Peyer's patch (tissue), 4 donors: ENCODE data around the gene PLPP3. TPM values are rescaled to one million over a fixed set of nuclear protein-coding genes. Genes with fewer than 3 reads are reported as not detected.

Experiments
- DNase-seq, 3 donors: peaks; one replicate each; pipeline ENCODE4 v3.0.0-alpha.2; 2017 to 2019
- H3K27ac ChIP-seq, 4 donors: fragments of 200-600 bp; sonication (generic); one replicate each; pipeline ENCODE4 v1.5.1; 2016 to 2019
- H3K27me3 ChIP-seq, 2 donors: fragments of 200-600 bp; sonication (generic); one replicate each; pipeline ENCODE4 v1.5.1; 2019
- H3K36me3 ChIP-seq, 3 donors: fragments of 200-600 bp; sonication (generic); one replicate each; pipeline ENCODE4 v1.5.1; 2016 to 2019
- H3K4me1 ChIP-seq, 4 donors: fragments of 200-600 bp; sonication (generic); one replicate each; pipeline ENCODE4 v1.5.1; 2016 to 2019
- H3K4me3 ChIP-seq, 4 donors: fragments of 200-600 bp; sonication (generic); 1 replicate in 3 of 4; 2 replicates in 1 of 4; pipeline ENCODE4 v1.5.1; 2016 to 2019; ENCODE audit warnings: mild to moderate bottlenecking in 1 of 4
- H3K9me3 ChIP-seq, 4 donors: fragments of 200-600 bp; sonication (generic); one replicate each; pipeline ENCODE4 v1.5.1; 2016 to 2019; ENCODE audit warnings: mild to moderate bottlenecking in 1 of 4
- CTCF ChIP-seq, 6 experiments: fragments of 450-650 bp in 4 of 6; fragments of 200-600 bp in 2 of 6; sonication (generic) in 1 of 6; IDR thresholded peaks; one replicate each; pipeline ENCODE4 v1.5.1; 2017 to 2019; ENCODE audit warnings: antibody characterized with exemption in 6 of 6, mild to moderate bottlenecking in 3 of 6, moderate library complexity in 1 of 6
- POLR2A ChIP-seq, 2 donors: fragments of 450-650 bp; IDR thresholded peaks; one replicate each; pipeline ENCODE4 v1.5.1; 2017; ENCODE audit warnings: antibody characterized with exemption in 2 of 2, mild to moderate bottlenecking in 2 of 2, moderate library complexity in 2 of 2
- total RNA-seq, 4 donors: library from RNA; depleted of rRNA; stranded (reverse); fragments of >200 nt; gene quantifications; one replicate each; pipeline ENCODE4 v1.1.0, GENCODE V29; 2016

Gene PLPP3
- total RNA-seq, 4 donors from 2014 or later, result 27.0 to 63.7 (median 37.6) TPM

- peak overlapping the region in 2 of 4 donors; percentile 3 to 68 for H3K27ac ChIP-seq
- TF ChIP-seq CTCF (IDR thresholded peaks at IDR 0.05), result no peak
- TF ChIP-seq POLR2A (IDR thresholded peaks at IDR 0.05), result no peak
- H3K4me1 ChIP-seq, result peaks cover 0 to 40% (median 0%) of the 10 kb centered on the region in 4 donors
These were observed 13.2 kb downstream of the PLPP3 start for GRCh38 chr1:56566061-56566744.

GRCh38 chr1:56564615-56565014 is 14.7 kb downstream of the PLPP3 start:
- Histone ChIP-seq H3K36me3 (no peaks in the 10 kb centered on the region), H3K4me1 (peaks cover 0 to 40% (median 0%) of the 10 kb centered on the region in 4 donors), H3K27ac (peak overlapping the region in 1 of 4 donors; percentile 8), H3K27me3 (no peaks in the 10 kb centered on the region), H3K9me3 (no peaks in the 10 kb centered on the region), H3K4me3 (no peak overlapping the region)
- no peak for DNase-seq
- TF ChIP-seq POLR2A (IDR thresholded peaks at IDR 0.05), result no peak
- no peak for TF ChIP-seq CTCF (IDR thresholded peaks at IDR 0.05)

More at GRCh38 chr1:56566061-56566744, 13.2 kb downstream of the PLPP3 start:
- no peaks in the 10 kb centered on the region for H3K9me3 ChIP-seq
- H3K36me3 ChIP-seq, result no peaks in the 10 kb centered on the region
- DNase-seq, result no peak
- H3K27me3 ChIP-seq, result no peaks in the 10 kb centered on the region
- no peak overlapping the region for H3K4me3 ChIP-seq

GRCh38 chr1:56563568-56563967 is 15.8 kb downstream of the PLPP3 start:
- Histone ChIP-seq H3K36me3 (no peaks in the 10 kb centered on the region), H3K27me3 (no peaks in the 10 kb centered on the region), H3K4me3 (no peak overlapping the region), H3K27ac (peak overlapping the region in 1 of 4 donors; percentile 36), H3K9me3 (no peaks in the 10 kb centered on the region), H3K4me1 (peaks cover 0 to 41% (median 0%) of the 10 kb centered on the region in 4 donors)
- TF ChIP-seq CTCF (IDR thresholded peaks at IDR 0.05) (no peak), POLR2A (IDR thresholded peaks at IDR 0.05) (no peak)
- no peak for DNase-seq

- H3K4me1 ChIP-seq, result peaks cover 0 to 45% (median 0%) of the 10 kb centered on the region in 4 donors
- DNase-seq, result no peak
- peak overlapping the region in 1 of 4 donors; percentile 36 for H3K27ac ChIP-seq
- no peak overlapping the region for H3K4me3 ChIP-seq
- H3K27me3 ChIP-seq, result no peaks in the 10 kb centered on the region
- H3K36me3 ChIP-seq, result no peaks in the 10 kb centered on the region
- no peak for TF ChIP-seq POLR2A (IDR thresholded peaks at IDR 0.05)
- no peak for TF ChIP-seq CTCF (IDR thresholded peaks at IDR 0.05)
- H3K9me3 ChIP-seq, result no peaks in the 10 kb centered on the region
These were observed 16.4 kb downstream of the PLPP3 start for GRCh38 chr1:56562891-56563452.

- no peak overlapping the region for H3K27ac ChIP-seq
These were observed 17.9 kb downstream of the PLPP3 start for GRCh38 chr1:56561227-56562019.

More at GRCh38 chr1:56561227-56562019, 17.9 kb downstream of the PLPP3 start:
- DNase-seq, result no peak
- Histone ChIP-seq H3K4me3 (no peak overlapping the region), H3K27me3 (no peaks in the 10 kb centered on the region), H3K36me3 (no peaks in the 10 kb centered on the region), H3K9me3 (no peaks in the 10 kb centered on the region), H3K4me1 (peaks cover 0 to 38% (median 0%) of the 10 kb centered on the region in 4 donors)
- TF ChIP-seq POLR2A (IDR thresholded peaks at IDR 0.05) (no peak), CTCF (IDR thresholded peaks at IDR 0.05) (no peak)
